ENCODE results near the gene TMIGD3.

- TF ChIP-seq CTCF (IDR thresholded peaks at IDR 0.05; ENCODE audit: insufficient read depth, low read length, poor library complexity, severe bottlenecking): no peak
- TF ChIP-seq EZH2phosphoT487 (conservative IDR thresholded peaks at IDR 0.05; ENCODE audit: low read length): no peak
Observed at GRCh38 chr1:111542187-111542586, 38.8 kb upstream of the TMIGD3 start.
